Limb (tissue), 2 donors: ENCODE measurements around the gene PIK3R5.

Experiments used
- DNase-seq, 2 donors: peaks; one replicate each; pipeline ENCODE4 v3.0.0-alpha.2; 2016; ENCODE audit errors: extremely low spot score in 2 of 2

The PIK3R5 gene

GRCh38 chr17:8896641-8897635, 68.6 kb downstream of the PIK3R5 start:
- peak in 1 of 2 donors; percentile 11 for DNase-seq

- DNase-seq: peak in 1 of 2 donors; percentile 4
Measured at GRCh38 chr17:8896087-8896486, 69.4 kb downstream of the PIK3R5 start.

GRCh38 chr17:8894673-8895578, 70.6 kb downstream of the PIK3R5 start:
- DNase-seq: peak; percentile 71 to 77

- peak in 1 of 2 donors; percentile 37 for DNase-seq
Measured at GRCh38 chr17:8894202-8894671, 71.3 kb downstream of the PIK3R5 start.

- peak in 1 of 2 donors; percentile 21 for DNase-seq
Measured at GRCh38 chr17:8893621-8894201, 71.8 kb downstream of the PIK3R5 start.

GRCh38 chr17:8893059-8893458, 72.4 kb downstream of the PIK3R5 start:
- DNase-seq: peak in 1 of 2 donors; percentile 14

GRCh38 chr17:8892338-8892690, 73.2 kb downstream of the PIK3R5 start:
- no peak for DNase-seq

GRCh38 chr17:8890671-8891070, 74.8 kb downstream of the PIK3R5 start:
- DNase-seq: no peak

GRCh38 chr17:8889458-8890210, 75.9 kb downstream of the PIK3R5 start:
- DNase-seq: no peak

- no peak for DNase-seq
Measured at GRCh38 chr17:8888704-8889302, 76.7 kb downstream of the PIK3R5 start.

GRCh38 chr17:8887834-8888703, 77.4 kb downstream of the PIK3R5 start:
- DNase-seq: peak in 1 of 2 donors; percentile 54

GRCh38 chr17:8887301-8887700, 78.2 kb downstream of the PIK3R5 start:
- no peak for DNase-seq

GRCh38 chr17:8885967-8886684, 79.4 kb downstream of the PIK3R5 start:
- DNase-seq: no peak

- peak in 1 of 2 donors; percentile 34 for DNase-seq
Measured at GRCh38 chr17:8885163-8885966, 80.1 kb downstream of the PIK3R5 start.

GRCh38 chr17:8884336-8884990, 81.0 kb downstream of the PIK3R5 start:
- peak in 1 of 2 donors; percentile 22 for DNase-seq

- peak in 1 of 2 donors; percentile 12 for DNase-seq
Measured at GRCh38 chr17:8883353-8883752, 82.2 kb downstream of the PIK3R5 start.

- no peak for DNase-seq
Measured at GRCh38 chr17:8881606-8882005, 83.9 kb downstream of the PIK3R5 start.
